HG03565 (cell line): ENCODE data around the gene CDH15.

Source experiments
- ATAC-seq: cut with Tn5 transposase; IDR thresholded peaks from one replicate; pipeline ENCODE4 v1.9.1; 2021; ENCODE audit warnings: mild to moderate bottlenecking, moderate library complexity; ENCODE audit not compliant: unreplicated experiment

CDH15 gene

DNA sequence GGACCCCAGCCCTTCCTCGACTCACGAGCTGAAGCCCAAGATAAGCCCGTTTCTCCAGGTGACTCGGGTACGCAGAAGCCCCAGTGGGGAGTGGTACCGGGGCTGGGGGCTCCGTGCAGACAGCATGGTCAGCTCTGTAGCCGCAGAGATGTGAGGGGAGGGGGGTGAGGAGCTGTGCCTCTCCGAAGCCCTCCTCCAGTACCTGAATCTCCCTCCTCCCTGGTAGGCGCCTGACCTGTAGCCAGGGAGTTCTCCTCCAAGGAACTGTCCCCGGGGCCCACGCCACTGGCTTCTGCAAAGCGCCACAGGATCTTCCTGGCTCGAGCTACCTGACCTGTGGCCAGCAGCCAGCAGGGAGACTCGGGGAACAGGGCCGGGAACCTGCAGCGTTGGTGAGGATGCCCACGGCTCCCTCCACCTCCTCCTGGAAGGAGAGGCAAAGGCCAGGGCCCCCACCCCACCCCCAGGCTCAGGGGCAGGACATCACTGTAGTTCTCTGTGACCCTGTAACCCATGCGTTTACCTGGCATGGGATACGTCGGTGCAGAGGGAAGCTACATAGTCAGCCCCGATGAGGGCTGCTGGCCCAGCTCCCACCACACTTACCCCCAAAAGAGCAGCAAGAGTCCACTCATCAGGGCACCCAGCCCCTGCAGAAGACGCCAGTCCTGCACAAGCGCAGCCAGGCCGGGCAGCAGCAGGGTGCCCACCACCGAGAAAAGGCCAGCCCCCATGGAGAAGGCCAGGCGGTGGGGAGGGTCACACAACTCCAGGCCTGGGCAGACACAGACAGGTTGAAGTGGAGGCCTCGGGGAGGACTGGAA is 27.1 kb downstream of the CDH15 start:
- ATAC-seq, result no peak

GRCh38 chr16:89199241-89200123 is 27.9 kb downstream of the CDH15 start:
- no peak for ATAC-seq

DNA sequence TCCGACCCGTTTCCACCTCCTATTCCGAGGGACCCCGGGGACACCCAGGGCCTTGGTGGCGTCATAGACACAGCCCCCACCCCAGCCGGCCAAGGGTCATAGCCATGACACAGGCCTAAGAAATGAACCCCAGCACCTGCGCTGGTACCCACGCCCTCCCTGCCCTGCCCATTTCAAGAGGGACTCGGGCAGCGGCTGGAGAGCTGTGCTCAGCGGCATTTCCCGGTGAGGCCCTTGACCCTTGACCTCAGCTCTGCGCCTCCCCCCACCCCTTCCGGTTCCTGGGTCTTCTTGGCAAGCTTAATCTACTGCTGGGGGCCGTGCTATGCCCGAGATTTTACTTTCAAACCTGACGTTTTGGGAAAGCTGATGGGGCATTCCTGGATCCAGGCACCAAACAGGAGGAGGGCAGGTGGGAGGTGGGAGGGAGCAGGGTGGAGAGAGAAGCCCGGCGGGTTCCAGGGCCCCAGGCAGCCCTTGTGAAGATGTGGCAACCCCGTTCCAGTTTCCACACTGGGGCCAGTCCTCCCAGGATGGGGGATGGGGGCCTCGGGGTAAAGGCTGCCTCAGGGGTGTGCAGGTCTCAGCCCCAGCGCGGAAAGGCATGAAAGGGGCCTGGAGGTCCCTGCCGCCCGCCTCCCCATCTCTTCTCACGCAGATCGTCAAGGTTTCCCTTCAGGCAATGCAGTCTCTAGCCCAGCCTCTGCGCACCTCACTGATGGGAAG is 28.7 kb downstream of the CDH15 start, which contains the start of gene SLC22A31:
Gene SLC22A31 (minus strand): TSS at position 414 of the 726 bp plus-strand sequence. CDS start 36 bp downstream, at position 378.
- ATAC-seq, result no peak

DNA sequence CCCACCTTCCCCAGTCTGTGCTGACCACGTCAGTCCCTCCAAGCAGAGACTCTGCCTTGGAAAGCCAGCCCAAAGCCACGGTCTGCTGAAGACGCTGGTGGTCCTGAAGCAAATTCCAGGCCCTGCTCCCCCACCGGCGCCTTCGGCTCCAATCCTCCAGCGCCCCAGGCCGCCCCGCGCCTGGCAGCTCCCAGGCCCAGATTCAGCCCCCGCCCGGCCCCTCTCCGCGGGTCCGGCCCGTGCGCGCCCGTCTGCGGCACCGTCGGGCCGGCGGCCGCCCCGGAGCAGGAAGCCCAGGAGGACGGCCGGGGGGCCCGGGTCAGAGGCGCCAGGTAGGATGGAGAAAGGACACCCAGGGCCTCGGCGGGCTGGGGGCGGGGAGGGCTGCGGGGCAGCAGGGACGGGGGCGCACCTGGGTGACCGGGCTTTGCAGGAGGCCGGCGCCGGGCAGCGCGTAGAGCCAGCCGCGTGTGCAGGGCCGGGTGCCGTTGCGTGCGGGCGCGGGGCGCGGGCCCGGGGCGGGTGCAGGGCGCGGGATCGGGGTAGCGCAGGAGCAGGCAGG is 29.4 kb downstream of the CDH15 start:
- ATAC-seq, result no peak

DNA sequence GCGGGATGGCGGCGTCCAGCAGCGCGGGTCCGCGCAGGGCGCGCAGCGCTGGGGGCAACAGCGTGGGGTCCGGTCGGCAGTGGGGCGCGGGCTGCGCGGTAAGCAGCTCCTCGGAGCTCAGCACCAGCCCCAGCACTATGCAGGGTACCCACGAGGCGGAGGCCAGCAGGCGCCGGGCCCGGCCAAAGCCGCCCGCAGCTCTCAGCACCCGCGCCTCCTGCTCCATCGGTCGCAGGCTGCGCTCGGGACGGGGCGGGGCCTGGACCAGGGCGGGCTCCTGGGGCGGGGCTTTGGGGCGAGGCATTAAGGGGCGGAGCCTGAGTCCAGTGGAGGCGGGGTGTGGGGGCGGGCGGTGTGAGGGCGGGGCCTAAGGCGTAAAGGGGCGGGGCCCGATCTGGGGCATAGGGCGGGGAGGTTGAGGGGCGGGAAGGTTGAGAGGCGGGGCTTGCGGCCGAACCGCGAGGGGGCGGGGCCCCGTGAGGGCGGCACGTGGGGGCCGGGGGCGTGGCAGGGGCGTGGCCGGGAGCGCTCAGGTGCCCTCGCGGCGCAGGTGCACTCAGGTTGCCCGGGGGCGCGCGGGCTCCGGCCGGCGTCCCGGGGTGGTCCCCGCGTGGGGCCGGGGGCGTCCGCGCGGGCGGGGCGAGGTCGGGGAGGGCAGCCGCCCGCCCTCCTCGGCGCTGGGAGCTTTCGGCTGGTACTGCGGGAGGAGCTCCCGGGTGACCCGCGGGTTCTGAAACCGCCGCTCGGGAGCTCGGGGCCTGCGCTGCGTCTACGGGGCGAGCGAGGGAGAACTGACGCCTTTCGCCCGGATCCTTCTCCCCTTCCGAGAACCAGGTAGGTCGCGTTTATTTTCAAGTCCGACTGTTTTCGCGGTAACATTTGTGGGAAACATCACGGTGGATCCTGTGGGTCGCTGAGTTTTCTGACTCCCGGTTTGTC is 30.2 kb downstream of the CDH15 start:
- no peak for ATAC-seq

DNA sequence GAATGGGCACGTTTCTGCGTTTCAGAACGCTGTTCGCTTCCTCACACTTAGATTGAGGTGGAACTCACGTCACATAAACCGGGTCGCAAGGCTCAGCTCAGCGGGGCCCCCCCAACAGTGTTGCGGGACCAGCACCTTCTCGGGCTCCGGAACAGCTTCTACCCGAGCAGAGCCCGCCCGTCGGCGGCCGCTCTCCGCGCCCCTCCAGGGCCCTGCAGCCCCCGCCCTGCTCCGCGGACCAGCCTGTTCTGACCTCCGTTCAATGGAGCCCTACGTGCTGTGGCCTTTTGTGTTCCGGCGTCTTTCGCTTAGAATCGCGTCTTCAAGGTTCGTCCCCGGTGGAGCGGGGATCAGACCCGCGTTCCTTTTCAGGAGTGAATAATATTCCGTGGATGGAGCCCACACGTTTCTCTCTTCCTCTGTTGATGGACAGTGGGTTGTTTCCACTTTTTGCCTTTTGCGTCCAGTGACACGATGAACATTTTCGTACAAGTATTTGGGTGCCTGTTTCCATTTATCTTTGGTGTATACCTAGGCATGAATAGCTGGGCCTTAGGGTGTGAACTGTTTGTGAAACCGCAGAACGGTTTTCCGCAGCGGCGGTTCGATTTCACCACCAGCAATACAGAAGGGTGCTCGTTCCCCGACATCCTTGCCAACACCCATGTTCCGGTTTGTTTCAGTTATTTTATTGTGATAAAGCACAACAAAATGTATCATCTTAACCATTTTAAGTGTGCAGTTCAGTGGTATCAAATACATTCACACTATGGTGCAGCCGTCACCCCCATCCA is 31.1 kb downstream of the CDH15 start:
- no peak for ATAC-seq

- ATAC-seq, result no peak
These were observed 36.4 kb downstream of the CDH15 start for GRCh38 chr16:89207993-89208392.

DNA sequence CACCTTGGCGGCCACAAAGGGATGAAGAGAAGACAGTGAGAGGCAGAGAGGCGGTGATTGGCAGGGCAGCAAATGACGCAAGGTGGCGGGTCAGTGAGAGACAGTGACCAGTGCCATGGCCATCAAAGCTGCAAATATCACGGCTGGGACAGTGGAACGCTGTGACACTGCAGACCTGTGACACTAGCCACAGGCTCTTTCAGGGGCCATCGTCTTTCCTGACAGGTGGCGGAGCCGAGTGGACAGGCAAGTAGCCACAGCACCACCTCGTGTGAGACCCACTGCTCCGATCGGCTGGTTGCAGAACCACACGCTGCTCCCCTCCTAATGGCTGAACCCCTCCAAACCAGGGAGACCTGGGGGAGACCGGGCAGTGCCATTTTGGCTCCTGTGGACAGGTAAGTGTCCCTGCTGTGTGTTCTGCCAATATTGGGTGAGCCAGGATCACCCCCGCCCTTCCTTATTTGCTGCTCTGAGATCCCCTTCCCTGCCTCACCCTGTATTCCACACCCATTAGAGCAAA is 38.0 kb downstream of the CDH15 start:
- no peak for ATAC-seq

GRCh38 chr16:89210165-89210903 is 38.8 kb downstream of the CDH15 start:
- ATAC-seq, result no peak

DNA sequence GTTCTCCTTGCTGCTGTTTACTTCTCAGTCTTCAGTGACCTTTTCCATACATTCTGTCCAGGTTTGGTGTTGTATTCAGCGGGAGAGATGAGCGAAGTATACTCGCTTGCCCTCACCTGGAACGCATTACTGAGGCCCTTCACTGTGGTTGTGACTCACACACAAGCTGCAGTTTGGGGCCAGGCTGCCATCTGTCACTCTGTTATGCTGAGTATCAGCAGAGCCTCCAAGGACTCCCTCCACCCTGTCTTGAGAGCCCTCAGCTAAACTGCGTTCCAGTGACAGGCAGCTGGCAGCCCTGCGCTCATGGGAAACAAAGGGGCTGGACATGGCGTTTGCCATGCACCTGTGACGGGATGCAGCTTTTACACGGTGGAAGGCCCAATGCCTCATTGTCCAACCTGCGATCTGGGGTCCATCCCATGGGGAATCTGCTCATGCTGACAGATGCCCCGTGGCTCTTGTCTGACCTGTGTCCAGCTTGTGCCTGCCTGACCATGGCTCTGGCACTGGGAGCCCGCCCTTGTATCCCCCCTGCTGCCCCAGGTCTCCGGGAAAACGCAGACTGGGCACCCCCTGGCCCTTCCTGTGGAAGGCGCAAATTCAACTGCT is 39.5 kb downstream of the CDH15 start:
- ATAC-seq, result no peak

DNA sequence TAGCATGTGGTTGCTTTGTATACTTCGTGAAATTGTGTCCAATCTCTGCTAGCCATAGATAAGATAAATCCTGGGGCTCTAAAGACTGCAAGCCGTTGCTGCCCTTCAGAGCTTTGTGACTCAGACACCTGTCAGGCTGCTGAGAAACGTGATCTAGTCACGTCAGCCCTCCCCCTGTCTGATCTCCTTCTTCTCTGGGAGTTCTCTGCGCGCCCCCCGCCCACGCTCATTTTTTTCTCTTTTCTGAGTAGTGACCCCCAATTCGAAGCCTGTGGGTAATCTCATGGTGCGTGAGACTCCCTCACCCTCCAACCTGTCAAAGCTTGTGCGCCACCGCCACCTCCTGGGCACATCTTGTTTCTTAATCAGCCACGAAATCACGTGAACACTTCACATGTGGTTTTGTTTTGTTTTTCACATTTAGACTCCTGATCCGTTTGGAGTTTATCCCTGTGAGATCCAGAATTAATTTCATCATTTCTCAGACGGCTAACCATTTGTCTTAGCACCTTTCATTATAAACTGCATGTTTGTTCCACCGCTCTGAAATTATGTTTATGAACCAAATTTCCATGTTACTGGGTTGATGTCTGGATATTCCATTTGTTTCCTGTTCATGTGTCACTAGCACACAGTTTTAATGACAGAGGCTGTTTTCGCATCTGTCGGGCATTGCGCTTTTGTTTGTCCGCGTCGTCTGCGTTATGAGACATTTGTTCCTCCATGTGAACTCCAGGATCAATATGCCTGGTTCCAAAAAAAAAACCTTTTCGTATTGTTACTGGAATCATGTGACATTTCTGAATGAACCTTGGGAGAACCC is 45.0 kb downstream of the CDH15 start:
- ATAC-seq, result no peak

GRCh38 chr16:89217138-89217387 is 45.5 kb downstream of the CDH15 start:
- no peak for ATAC-seq

DNA sequence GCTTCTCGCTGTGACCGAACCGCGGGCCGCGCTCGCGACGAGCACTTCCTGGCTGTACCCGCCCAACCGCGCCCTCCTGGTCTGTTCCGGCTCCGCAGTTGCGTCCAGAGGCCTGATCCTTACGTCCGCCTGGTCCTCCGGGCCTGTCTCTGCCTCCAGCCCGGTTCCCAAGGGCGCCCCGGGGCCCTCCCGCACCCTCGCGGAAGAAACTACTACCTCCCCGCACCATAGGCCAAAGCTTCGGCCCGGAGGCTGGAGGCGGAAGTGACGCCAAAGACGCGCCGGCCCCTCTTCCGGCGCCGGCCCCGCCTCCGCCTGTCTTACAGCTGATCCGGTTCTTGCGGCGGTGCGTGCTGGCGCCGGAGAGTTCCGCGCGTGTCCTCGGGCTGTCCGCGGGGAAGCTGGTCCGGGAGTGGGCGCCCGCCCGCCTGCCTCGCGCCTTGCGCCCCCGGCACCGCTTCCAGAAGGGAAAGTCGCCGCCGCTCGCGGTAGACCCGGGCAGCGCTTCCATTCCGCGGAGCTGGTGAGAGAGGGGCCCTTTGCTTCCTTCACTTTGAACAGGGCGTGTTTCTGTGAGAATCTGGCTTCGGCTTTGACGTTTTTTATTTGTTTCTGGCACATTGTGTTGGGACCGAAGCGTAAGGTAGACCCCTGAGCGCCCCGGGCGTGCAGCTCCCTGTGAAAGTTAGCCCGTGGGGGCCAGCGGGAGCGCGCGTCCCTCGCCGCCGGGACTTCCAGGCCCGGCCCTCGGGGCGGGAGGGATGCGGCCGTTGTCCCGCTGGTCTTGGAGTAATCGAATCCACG is 46.0 kb downstream of the CDH15 start, which contains the start of gene ZNF778:
Gene ZNF778 (plus strand): TSS at position 316 of the 804 bp plus-strand sequence. CDS start 3,425 bp downstream, outside the sequence.
- peak; percentile 71 for ATAC-seq

- no peak for ATAC-seq
These were observed 47.8 kb downstream of the CDH15 start for GRCh38 chr16:89219365-89219764.

DNA sequence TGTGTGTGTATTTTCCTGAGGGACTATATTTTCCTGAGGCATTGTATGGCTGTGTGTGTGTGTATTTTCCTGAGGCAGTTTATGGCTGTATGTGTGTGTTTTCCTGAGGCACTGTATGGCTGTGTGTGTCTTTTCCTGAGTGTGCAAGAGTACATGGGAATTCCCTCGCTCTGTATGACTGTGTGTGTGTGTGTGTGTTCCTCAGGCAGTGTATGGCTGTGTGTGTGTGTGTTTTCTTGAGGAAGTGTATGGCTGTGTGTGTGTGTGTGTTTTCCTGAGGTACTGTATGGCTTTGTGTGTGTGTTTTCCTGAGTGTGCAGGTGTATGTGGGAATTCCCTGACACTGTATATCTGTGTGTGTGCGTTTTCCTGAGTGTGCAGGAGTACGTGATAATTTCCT is 50.1 kb downstream of the CDH15 start:
- no peak for ATAC-seq

DNA sequence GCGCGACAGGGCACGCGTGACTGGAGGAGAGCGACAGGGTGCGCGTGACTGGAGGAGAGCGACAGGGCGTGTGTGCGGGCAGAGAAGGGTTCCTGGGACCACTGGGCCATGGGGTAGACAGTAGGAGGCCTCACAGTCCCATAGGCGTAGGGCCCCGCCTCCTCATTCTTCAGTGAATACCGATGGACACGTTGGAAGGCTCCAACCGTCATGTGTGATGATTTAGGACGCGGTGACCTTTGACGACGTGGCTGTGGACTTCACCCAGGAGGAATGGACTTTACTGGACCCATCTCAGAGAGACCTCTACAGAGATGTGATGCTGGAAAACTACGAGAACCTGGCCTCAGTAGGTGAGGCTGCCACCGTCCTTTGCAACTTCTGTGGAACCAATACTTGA is 51.4 kb downstream of the CDH15 start:
- ATAC-seq, result no peak
